Neural cell (in vitro differentiated cells): ENCODE measurements around the gene GRIA1. TPM values are rescaled to one million over a fixed set of nuclear protein-coding genes. Genes with fewer than 3 reads are reported as not detected.

Source experiments
- H2AFZ ChIP-seq: fragments of 200-600, 300-800 bp; sonication (generic), shearing (Covaris generic); 2 replicates; pipeline ENCODE4 v1.6.0; 2014; ENCODE audit warnings: low read depth, mild to moderate bottlenecking, antibody characterized with exemption, low read length, moderate library complexity
- H3F3A ChIP-seq: fragments of 200-600 bp; shearing (Covaris generic); 2 replicates; pipeline ENCODE4 v1.6.1; 2016; ENCODE audit warnings: mild to moderate bottlenecking, moderate library complexity, mixed read lengths, antibody characterized with exemption, low read length; ENCODE audit not compliant: insufficient read depth, poor library complexity, severe bottlenecking
- H3K27ac ChIP-seq: fragments of 200-600, 300-800 bp; sonication (generic), shearing (Covaris generic); 2 replicates; pipeline ENCODE4 v1.5.1; 2014; ENCODE audit warnings: mild to moderate bottlenecking, low read length, moderate library complexity
- H3K27me3 ChIP-seq: fragments of 300-800, 200-600 bp; sonication (generic), shearing (Covaris generic); 2 replicates; pipeline ENCODE4 v1.6.0; 2014; ENCODE audit warnings: mild to moderate bottlenecking, low read depth, low read length, moderate library complexity; ENCODE audit not compliant: insufficient read depth
- H3K36me3 ChIP-seq: fragments of 300-800, 200-600 bp; sonication (generic), shearing (Covaris generic); 2 replicates; pipeline ENCODE4 v1.5.1; 2014; ENCODE audit warnings: mild to moderate bottlenecking, antibody characterized with exemption, low read length, moderate library complexity; ENCODE audit not compliant: insufficient read depth
- H3K4me2 ChIP-seq: fragments of 300-800, 200-600 bp; sonication (generic), shearing (Covaris generic); 2 replicates; pipeline ENCODE4 v1.6.0; 2014; ENCODE audit warnings: mild to moderate bottlenecking, low read length
- H3K4me3 ChIP-seq: fragments of 300-800, 200-600 bp; sonication (generic), shearing (Covaris generic); 2 replicates; pipeline ENCODE4 v1.5.1; 2014; ENCODE audit warnings: mild to moderate bottlenecking, low read length, moderate library complexity
- H3K79me2 ChIP-seq: fragments of 200-600 bp; shearing (Covaris generic); replicated peaks from 2 replicates; pipeline ENCODE4 v1.6.0; 2014; ENCODE audit warnings: mild to moderate bottlenecking, low read length, moderate library complexity; ENCODE audit not compliant: insufficient read depth
- H3K9ac ChIP-seq: fragments of 300-800, 200-600 bp; sonication (generic), shearing (Covaris generic); 2 replicates; pipeline ENCODE4 v1.6.1; 2016; ENCODE audit warnings: mild to moderate bottlenecking, low read length, mixed read lengths
- H3K9me2 ChIP-seq: fragments of 200-600 bp; shearing (Covaris generic); 2 replicates; pipeline ENCODE4 v1.6.1; 2016; ENCODE audit warnings: mild to moderate bottlenecking, low read length, mixed read lengths; ENCODE audit not compliant: insufficient read depth
- H3K9me3 ChIP-seq: fragments of 200-600, 300-800 bp; sonication (generic), shearing (Covaris generic); 2 replicates; pipeline ENCODE4 v1.6.1; 2016; ENCODE audit warnings: mild to moderate bottlenecking, mixed run types, low read length, moderate library complexity, mixed read lengths
- H4K20me1 ChIP-seq: fragments of 200-600 bp; shearing (Covaris generic); 2 replicates; pipeline ENCODE4 v1.6.1; 2016; ENCODE audit warnings: mild to moderate bottlenecking, mixed run types; ENCODE audit not compliant: insufficient read depth
- CTCF ChIP-seq: fragments of 450-650 bp; IDR thresholded peaks from 2 replicates; pipeline ENCODE4 v1.5.1; 2014; ENCODE audit warnings: antibody characterized with exemption, mild to moderate bottlenecking, moderate library complexity; ENCODE audit not compliant: poor library complexity, severe bottlenecking
- EP300 ChIP-seq: fragments of 450-650 bp; conservative IDR thresholded peaks from 2 replicates; pipeline ENCODE4 v1.6.1; 2014; ENCODE audit warnings: antibody characterized with exemption, mild to moderate bottlenecking, moderate library complexity; ENCODE audit not compliant: poor library complexity, severe bottlenecking
- EZH2 ChIP-seq: fragments of 200-600, 300-800 bp; shearing (Covaris generic), sonication (generic); IDR thresholded peaks from 2 replicates; pipeline ENCODE4 v1.6.1; 2014; ENCODE audit warnings: antibody characterized with exemption, low read length, borderline replicate concordance, mild to moderate bottlenecking; ENCODE audit not compliant: insufficient read depth, poor library complexity, severe bottlenecking
- MXI1 ChIP-seq: fragments of 450-650 bp; conservative IDR thresholded peaks from 2 replicates; pipeline ENCODE4 v1.6.1; 2014; ENCODE audit warnings: antibody characterized with exemption, mild to moderate bottlenecking; ENCODE audit not compliant: poor library complexity, severe bottlenecking
- POLR2AphosphoS5 ChIP-seq: IDR thresholded peaks from 2 replicates; pipeline ENCODE4 v1.6.1; 2012
- RAD21 ChIP-seq: fragments of 450-650 bp; conservative IDR thresholded peaks from 2 replicates; pipeline ENCODE4 v1.6.1; 2014; ENCODE audit warnings: antibody characterized with exemption, mild to moderate bottlenecking, moderate library complexity
- REST ChIP-seq: IDR thresholded peaks from 2 replicates; pipeline ENCODE4 v1.6.1; 2012; ENCODE audit warnings: borderline replicate concordance
- SMC3 ChIP-seq: fragments of 450-650 bp; conservative IDR thresholded peaks from 2 replicates; pipeline ENCODE4 v1.6.1; 2014; ENCODE audit warnings: antibody characterized with exemption, mild to moderate bottlenecking, moderate library complexity; ENCODE audit not compliant: poor library complexity
- TAF1 ChIP-seq: IDR thresholded peaks from 2 replicates; pipeline ENCODE4 v1.6.1; 2012; ENCODE audit warnings: low read depth
- polyA plus RNA-seq: library from polyadenylated mRNA; depleted of rRNA; stranded (reverse); fragments of >200 nt; gene quantifications from 2 replicates; pipeline ENCODE4 v1.2.3, GENCODE V29; 2014

GRIA1 gene
- polyA plus RNA-seq, 1 donor from 2014 or later, result 59.6 TPM

GRCh38 chr5:153746440-153746839 is 256.0 kb downstream of the GRIA1 start:
- no peak overlapping the region for H3K4me2 ChIP-seq
- no peak overlapping the region for H3K4me3 ChIP-seq
- no peak for TF ChIP-seq RAD21
- no peak for TF ChIP-seq REST
- no peak for TF ChIP-seq SMC3
- TF ChIP-seq POLR2AphosphoS5, result no peak
- TF ChIP-seq TAF1, result no peak
- TF ChIP-seq CTCF, result no peak
- no peak for TF ChIP-seq EP300
- no peak for TF ChIP-seq MXI1
- TF ChIP-seq EZH2, result no peak
- no peaks in the 10 kb centered on the region for H3K9me3 ChIP-seq
- no peaks in the 10 kb centered on the region for H3K36me3 ChIP-seq
- no peak overlapping the region for H2AFZ ChIP-seq
- H4K20me1 ChIP-seq, result no peaks in the 10 kb centered on the region
- H3K9me2 ChIP-seq, result no peaks in the 10 kb centered on the region
- H3K27ac ChIP-seq, result no peak overlapping the region
- no peaks in the 10 kb centered on the region for H3K79me2 ChIP-seq
- H3K27me3 ChIP-seq, result no peaks in the 10 kb centered on the region
- no peak overlapping the region for H3K9ac ChIP-seq
- no peaks in the 10 kb centered on the region for H3F3A ChIP-seq

GRCh38 chr5:153748823-153749222 is 258.4 kb downstream of the GRIA1 start:
- H3K79me2 ChIP-seq, result no peaks in the 10 kb centered on the region
- no peaks in the 10 kb centered on the region for H3K9me2 ChIP-seq
- no peak overlapping the region for H3K4me2 ChIP-seq
- H3K36me3 ChIP-seq, result no peaks in the 10 kb centered on the region
- H3K27me3 ChIP-seq, result no peaks in the 10 kb centered on the region
- H4K20me1 ChIP-seq, result no peaks in the 10 kb centered on the region
- no peak for TF ChIP-seq MXI1
- TF ChIP-seq EZH2, result no peak
- no peak for TF ChIP-seq TAF1
- TF ChIP-seq EP300, result no peak
- no peak for TF ChIP-seq POLR2AphosphoS5
- TF ChIP-seq CTCF, result no peak
- no peak for TF ChIP-seq SMC3
- no peak overlapping the region for H3K27ac ChIP-seq
- H3K9me3 ChIP-seq, result no peaks in the 10 kb centered on the region
- no peak overlapping the region for H3K4me3 ChIP-seq
- H3F3A ChIP-seq, result no peaks in the 10 kb centered on the region
- H3K9ac ChIP-seq, result no peak overlapping the region
- no peak overlapping the region for H2AFZ ChIP-seq
